SK-N-SH (cell line): ENCODE data around the gene NNT.

Source experiments
- CTCF ChIP-seq: fragments of 200-600 bp; sonication (generic); IDR thresholded peaks from 2 replicates; pipeline ENCODE4 v1.6.1; 2017; ENCODE audit warnings: antibody characterized with exemption, mild to moderate bottlenecking, moderate library complexity
- FOSL2 ChIP-seq: IDR thresholded peaks from 2 replicates; pipeline ENCODE4 v1.4.0; 2012; ENCODE audit warnings: low read depth, mild to moderate bottlenecking, moderate library complexity, borderline replicate concordance
- GABPA ChIP-seq: IDR thresholded peaks from 2 replicates; pipeline ENCODE4 v1.4.0; 2012; ENCODE audit warnings: low read depth, mild to moderate bottlenecking
- IRF3 ChIP-seq: fragments of 150-350 bp; IDR thresholded peaks from 2 replicates; pipeline ENCODE4 v1.6.1; 2016; ENCODE audit warnings: mild to moderate bottlenecking, low read depth, low read length
- NRF1 ChIP-seq: IDR thresholded peaks from 2 replicates; pipeline ENCODE4 v1.6.1; 2012; ENCODE audit warnings: low read depth, mild to moderate bottlenecking, low read length
- RCOR1 ChIP-seq: fragments of 150-350 bp; IDR thresholded peaks from 2 replicates; pipeline ENCODE4 v1.6.1; 2017; ENCODE audit warnings: antibody characterized with exemption, low read length
- TEAD4 ChIP-seq: IDR thresholded peaks from 2 replicates; pipeline ENCODE4 v1.4.0; 2012; ENCODE audit warnings: mild to moderate bottlenecking, borderline replicate concordance; ENCODE audit not compliant: insufficient read depth
- USF1 ChIP-seq: IDR thresholded peaks from 2 replicates; pipeline ENCODE4 v1.4.0; 2012; ENCODE audit warnings: low read depth, borderline replicate concordance

- TF ChIP-seq GABPA (no peak), IRF3 (no peak), CTCF (no peak), NRF1 (no peak), FOSL2 (no peak), TEAD4 (no peak), USF1 (no peak), RCOR1 (no peak)
Observed at GRCh38 chr5:43588842-43589241, 14.1 kb upstream of the NNT start.
